Activated naive CD4-positive, alpha-beta T cell treated with Interleukin-2 at 50 U/mL for 16 hours (primary cell): ENCODE results near the gene KLHDC4.
A peak's percentile ranks its signal among the peaks of the same experiment; 100 is the strongest.
"Not testable (repeated sequence)": the region's sequence is repeated elsewhere in the genome, so short reads cannot be mapped to it uniquely, and the experiment has no call there.

ENCODE experiments used
- DNase-seq: peaks from one replicate; pipeline ENCODE4 v3.0.0-alpha.2; 2020

The KLHDC4 gene

DNA sequence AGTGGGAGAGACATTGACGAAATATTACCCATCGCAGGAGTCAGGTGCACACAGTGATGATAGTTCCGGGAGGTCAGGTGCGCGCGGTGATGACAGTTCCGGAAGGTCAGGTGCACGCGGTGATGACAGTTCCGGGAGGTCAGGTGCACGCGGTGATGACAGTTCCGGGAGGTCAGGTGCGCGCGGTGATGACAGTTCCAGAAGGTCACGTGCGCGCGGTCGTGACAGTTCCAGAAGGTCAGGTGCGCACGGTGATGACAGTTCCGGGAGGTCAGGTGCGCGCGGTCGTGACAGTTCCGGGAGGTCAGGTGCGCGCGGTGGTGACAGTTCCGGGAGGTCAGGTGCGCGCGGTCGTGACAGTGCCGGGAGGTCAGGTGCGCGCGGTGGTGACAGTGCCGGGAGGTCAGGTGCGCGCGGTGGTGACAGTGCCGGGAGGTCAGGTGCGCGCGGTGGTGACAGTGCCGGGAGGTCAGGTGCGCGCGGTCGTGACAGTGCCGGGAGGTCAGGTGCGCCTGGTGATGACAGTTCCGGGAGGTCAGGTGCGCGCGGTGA lies 84.7 kb downstream of the KLHDC4 start:
- DNase-seq: not testable (repeated sequence)

DNA sequence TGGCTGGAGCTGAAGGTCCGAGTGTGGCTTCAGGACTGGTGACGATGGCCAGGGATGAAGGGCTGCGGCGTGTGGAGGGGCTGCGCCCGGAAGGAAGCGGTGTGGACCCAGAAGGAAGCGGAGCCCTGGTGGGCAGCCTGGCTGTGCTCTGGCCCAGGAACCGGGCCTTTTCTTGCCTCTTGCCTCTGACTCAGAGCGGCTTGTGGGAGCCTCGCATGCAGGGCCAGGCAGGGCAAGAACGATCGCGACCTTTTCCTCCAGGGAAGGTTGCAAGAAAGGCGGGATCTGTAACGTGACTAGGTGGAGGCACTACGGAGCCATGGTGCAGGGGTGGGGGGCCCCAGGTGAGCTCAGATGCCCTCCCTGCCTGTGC lies 85.5 kb downstream of the KLHDC4 start:
- no peak for DNase-seq

DNA sequence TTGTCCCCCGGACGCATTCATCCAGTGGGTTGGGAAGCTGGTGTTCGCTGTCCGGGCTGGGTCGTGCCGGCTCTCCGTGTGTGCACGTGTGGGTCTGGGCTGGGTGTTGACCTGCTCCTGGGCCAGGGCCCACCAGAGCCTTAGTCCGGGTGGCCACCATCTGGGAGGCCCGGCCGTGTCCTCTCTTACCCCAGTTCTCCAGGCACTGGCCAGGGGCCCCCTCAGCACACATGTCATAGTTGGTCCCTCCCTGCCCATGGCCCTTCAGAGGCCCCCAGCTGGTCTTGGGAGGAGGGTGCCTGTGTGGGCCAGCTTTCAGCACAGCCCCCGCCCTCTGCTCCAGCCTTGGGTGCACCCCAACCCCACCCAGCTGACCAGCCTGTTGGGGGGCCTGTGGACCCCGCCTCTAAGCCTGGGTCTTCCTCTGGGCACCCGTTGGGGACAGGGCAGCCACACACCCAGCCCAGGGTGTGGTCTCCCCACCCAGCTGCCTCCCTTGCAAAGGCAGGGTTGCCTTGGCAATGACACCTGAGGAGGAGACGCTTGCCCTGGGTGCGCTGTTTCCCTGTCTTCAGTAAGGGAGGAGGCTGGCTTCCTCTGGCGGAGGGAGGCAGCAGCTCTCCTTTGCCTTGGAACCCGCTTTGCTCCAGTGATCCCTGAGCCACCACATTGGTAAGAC lies 86.1 kb downstream of the KLHDC4 start:
- no peak for DNase-seq

DNA sequence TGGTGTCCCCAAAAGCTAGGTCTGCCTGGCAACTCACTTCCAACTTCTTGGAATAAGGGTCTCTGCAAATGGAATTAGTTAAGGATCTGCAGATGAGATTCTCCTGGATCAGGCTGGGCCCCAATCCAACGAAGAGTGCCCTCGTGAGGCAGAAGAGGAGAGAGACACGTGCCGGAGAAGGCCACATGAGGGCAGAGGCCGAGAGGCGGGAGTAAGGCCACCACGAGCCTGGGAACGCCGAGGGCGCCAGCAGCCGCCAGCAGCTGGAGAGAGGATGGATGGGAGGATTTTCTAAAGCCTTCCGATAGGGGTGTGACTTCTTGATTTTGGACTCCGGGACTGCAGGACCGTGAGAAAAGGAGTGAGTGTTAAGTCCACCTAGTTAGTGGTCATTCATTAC lies 87.2 kb downstream of the KLHDC4 start:
- DNase-seq: no peak

DNA sequence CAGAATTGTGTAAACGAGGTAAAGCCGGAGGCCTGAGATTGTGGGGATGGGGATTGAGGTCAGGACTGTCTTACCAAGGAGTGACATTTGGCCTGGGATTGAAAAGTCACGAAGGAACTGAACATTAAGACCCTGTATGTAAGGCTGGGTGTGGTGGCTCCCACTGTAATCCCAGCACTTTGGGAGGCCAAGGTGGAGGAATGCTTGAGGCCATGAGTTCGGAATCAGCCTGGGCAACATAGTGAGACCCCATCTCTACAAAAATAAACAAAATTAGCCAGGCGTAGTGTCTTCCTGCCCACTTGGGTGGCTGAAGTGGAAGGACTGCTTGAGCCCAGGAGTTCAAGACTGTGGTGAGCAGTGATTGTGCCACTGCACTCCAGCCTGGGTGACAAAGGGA lies 88.0 kb downstream of the KLHDC4 start:
- no peak for DNase-seq

DNA sequence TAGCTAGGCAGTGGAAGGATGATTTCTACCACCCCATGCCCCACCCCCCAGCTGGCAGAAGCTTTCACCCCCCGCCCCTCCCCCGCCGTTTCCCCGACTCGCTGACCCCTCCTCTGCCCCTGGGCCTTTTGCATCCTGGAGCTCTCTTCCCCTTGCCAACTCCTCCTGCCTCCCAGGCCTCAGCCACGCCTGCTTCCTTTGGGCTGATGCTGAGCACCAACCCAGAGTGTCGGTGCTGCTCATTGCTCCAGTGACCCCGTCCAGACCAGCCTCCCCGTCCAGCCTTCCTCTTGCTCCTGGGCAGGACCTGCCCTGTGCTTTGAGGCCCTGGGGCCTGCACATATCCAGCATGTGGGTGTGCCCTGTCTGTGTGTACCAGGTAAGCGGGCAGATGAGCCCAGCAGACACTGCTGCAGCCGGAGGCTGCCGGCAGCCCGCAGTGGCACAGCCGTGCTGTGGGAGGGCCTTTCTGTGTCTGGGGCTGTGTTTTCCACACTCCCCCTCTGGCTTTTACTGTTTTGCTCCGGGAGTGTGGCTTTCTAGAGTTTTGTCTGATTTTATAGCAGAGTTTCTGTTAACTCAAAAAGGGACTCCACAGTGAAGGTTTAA lies 90.6 kb downstream of the KLHDC4 start:
- no peak for DNase-seq

DNA sequence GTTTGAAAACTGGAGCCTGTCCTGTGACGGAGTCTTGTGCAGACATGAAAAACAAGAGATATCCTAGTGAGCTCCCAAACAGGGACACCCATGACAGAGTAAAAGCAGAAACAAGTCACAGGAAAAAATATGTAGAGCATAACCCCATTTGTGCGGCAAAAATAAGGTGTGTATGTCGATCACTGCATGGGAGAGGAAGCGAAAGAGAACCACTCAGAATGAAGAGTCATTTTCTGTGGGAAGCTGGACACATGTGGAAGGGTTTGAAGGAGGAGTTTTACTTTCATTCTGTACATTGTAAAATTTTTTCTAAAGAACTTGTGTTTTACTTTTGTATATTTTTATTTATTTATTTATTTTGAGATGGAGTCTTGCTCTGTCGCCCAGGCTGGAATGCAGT lies 91.4 kb downstream of the KLHDC4 start:
- no peak for DNase-seq

DNA sequence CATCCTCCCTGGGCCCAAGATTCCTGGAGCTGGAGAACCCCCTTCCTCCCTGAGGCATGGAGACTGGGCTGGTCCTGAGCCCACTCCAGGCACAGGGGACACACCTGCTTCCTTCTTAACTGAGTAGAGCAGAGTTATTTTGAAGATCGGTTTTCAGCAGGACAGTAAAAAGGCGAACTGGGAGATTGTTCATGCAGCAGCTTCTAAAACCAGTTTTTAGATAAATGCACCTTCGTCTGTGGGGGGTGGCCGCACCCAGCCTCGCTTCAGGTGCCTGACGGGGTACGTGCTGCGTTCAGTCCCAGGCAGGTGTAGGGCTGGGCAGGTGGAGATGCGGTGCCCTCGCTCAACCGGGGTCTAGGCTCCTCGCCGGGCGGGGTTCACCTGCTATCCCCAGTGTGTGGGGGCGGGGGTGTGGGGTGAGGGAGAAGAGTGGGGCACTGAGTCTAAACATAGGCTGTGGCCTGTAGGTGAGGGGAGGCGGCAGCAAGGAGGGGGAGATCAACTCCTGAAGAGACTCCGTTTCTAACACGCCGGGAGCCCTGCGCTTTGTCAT lies 94.0 kb downstream of the KLHDC4 start:
- DNase-seq: no peak

DNA sequence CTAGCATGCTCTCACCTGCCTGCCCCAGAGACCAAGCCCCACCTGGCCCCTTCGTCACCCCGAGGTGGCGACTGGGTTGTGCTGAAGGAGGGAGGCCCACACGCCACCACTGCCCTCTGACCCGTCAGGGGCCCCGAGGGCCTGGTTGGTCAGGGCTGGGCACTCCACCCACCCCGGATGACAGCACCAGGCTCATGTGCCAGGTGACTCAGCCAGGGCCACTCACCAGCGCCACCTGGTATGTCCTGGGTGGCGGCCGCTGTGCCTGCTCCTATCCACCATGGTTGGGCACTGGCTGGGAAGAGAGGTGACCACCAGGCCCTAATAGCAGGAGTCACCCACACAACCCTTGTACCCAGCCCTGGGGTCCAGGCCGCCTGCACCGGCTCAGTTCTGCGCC lies 94.6 kb downstream of the KLHDC4 start:
- no peak for DNase-seq

DNA sequence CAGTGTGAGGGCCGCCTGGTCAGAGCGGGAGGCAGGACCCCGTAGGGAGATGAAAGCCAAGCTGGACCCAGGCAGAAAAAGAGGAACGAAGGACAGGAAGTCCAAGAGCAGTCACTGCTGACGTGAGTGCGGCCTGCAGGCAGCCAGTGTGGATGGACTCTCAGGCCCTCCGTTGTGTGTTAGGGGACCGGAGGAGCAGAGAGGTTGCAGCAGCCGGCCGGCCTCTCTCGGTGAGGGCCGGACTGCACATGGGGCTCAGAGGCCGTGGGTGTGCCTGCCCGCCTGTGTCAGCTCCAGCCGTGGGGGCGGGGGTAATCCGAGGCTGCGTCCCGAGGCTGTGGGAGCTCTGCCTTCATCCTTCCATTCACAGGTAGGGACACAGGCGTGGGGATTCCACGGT lies 96.1 kb downstream of the KLHDC4 start:
- no peak for DNase-seq

DNA sequence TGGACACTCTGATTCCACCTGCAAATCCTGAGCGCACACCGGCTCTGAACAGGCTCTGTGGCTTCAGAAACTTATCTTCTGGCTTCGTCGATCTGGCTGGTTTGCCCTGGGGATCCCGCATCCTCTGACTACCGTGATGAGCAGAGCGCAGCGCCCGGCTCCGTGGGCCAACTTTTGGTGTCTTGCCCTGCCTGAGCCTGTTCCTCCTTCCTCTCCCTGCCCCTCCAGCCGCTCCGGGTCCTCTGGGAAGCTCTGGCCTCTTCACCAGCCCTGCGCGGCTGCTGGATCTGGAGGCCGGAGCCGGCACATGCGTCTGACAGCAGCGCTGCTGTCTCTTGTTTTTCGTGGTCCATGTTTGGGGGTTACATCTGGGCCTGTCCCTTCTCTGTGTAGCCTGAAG lies 97.8 kb downstream of the KLHDC4 start:
- no peak for DNase-seq

DNA sequence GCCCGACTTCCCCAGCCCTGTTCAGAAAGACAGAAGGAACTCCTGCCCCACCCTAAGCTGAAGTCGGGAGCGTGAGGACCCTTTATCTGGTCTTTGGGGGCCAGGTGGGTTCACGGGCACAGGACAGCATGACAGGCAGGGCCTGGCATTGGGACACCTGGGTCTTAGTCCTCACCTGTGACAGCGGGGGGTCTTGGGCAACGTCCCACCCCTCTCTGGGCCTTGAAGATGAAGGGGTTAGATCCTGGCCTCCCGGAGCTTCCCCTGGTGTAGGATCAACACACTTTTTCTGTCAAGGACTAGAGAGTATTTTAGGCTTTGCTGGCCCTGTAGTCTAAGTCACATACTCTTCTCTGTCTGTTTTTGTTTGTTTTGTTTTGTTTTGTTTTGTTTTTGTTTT lies 98.3 kb downstream of the KLHDC4 start:
- no peak for DNase-seq

DNA sequence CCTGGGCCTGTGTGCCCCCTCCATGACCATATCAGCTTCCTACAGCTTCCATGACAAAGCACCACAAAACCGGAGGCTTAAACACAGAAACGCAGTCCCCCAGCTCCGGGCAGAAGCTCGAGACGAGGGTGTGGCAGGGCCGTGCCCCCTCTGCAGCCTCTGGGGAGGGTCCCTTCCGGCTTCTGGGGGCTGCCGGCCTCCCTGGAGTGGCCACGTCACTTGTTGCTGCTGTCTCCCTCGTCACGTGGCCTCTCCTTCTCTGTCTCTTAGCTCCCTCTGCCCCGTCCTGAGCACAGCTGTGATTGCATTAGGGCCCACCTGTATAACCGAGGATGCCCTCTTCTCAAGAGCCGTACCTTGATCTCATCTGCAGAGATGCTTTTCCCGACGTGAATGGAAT lies 98.9 kb downstream of the KLHDC4 start:
- DNase-seq: no peak

DNA sequence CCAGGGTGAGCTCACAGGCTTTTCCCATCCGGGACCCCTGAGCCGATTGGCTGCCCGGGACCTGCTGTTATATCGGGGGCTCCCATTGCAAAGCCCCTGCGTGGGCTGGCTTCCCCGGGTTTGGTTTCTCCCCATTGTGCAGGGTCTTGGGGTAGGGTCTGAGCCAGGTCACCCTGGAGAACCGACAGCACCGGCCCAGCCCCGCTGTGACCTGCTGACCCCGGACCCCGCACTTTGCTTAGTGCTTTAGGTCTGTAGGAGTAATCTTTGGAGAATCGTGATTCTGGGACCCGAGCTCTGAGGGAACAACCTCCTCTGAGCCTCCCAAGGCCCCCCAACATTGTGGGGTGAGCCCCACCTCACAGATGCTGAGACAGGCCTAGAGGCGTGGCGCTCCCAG lies 100.6 kb downstream of the KLHDC4 start:
- DNase-seq: no peak

DNA sequence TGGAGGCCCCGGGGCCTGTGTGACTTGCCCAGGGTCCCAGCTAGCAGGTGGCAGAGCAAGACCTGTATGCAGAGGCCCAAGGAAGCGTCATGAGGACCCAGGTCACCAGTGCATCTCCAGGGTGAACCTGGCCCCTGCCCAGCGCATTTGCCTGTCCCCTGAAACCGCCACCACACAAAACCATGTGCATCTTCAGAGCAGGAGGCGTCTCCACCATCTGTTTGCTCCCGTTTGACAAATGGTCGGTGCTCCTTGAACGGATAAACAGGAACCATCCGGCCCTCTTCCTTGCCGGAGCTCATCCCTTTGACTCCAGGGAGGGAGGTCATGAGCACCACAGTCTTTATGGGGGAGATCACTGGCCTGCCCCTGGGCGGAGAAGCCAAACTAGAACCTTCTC lies 101.0 kb downstream of the KLHDC4 start:
- DNase-seq: no peak

DNA sequence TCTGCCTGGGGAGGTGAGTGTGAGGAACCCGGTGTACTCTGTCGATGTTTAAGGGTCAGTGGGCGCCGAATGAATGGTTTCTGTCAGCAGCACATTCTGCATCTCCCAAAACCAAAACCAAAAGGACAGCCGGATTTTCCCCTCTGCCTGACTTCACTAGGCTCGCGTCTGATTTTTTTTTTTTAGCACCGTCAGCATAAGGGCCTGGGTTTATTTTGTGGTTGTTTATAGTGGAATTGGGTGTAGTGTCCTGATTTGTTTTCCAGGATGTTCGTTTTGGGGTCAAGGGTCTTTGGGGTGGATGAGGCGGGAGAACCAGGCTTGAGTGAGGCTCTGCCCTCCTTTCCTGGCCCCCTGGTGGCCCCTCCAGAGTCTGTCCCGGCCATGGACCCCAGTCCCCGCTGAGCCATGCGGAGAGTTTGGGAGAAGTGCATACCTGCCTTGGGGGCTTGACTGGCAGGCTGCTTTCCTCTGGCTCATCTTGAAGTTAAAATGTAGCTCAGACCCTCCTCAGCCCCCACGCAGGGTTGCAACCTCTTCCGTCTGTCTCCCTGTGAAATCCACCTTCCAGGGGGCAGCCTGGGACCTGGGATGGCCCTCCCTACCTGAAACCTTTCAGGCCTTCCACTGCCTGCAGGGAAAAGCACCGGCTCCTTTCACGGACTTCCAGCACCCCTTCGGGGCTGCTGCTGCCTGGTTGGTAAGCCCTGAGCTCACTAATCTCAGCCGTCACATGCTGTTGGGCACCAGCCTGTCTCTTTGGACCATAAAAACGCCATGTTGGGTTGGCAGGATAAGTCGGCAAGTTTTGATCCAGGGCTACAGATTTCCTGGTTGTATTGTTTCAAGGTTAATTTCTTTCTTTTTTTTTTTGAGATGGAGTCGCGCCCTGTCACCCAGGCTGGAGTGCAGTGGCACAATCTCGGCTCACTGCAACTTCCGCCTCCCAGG lies 103.3 kb downstream of the KLHDC4 start:
- DNase-seq: no peak

DNA sequence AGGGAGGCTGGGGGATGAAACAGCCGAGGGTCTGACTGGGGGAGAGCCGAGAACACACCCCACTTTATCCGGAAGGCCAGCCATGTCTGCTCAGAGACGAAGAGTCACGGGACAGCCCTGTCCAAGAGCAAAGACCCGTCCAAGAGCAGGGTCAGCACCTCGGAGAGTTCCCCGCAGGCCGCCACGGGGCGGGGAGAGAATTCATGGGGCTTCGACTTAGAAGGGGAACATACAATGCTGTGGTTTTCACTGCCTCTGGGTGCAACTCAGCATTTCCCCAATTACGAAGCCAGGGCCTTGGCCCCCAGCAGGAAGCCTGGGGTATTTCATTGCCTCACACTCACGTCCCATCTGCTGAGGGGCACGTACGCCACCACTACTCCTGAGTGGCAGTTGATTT lies 104.2 kb downstream of the KLHDC4 start:
- peak; percentile 12 for DNase-seq

DNA sequence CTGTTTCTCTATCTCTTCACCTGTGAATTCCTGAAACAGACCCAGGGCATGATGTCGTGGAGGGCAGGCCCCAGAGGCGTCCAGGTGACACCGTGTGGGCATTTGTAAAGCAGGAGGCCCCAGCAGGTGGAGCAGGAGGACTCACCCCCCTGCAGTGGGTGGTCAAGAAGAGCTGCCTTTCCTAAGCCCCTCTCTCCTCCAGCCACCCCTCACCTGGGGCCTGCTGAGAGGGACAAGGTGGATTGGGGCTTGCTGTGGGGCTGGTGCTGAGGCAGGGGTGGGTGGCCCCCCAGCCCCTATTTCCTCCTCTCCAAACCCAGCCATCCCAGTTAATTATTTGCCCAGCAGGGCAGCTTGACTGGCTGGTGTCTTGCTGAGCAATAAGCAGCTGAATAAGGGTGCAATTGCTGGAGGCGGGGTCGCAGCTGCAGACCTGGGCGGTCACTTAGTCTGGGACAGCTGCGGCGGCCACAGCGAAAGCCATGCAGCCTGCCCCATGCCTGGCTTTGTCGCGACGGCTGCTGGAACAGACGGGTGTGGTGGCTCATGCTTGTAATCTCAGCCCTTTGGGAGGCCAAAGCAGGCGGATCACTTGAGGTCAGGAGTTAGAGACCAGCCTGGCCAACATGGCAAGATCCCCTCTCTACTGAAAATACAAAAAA lies 107.1 kb downstream of the KLHDC4 start:
- DNase-seq: no peak
